GM15510 (cell line): ENCODE data around the gene DESI1.
A peak's percentile ranks its signal among the peaks of the same experiment; 100 is the strongest.

Experiments
- POLR2A ChIP-seq: IDR thresholded peaks from 3 replicates; pipeline ENCODE4 v1.6.1; 2011; ENCODE audit warnings: borderline replicate concordance; ENCODE audit not compliant: insufficient read length; ENCODE audit errors: extremely low read depth

Gene DESI1

DNA sequence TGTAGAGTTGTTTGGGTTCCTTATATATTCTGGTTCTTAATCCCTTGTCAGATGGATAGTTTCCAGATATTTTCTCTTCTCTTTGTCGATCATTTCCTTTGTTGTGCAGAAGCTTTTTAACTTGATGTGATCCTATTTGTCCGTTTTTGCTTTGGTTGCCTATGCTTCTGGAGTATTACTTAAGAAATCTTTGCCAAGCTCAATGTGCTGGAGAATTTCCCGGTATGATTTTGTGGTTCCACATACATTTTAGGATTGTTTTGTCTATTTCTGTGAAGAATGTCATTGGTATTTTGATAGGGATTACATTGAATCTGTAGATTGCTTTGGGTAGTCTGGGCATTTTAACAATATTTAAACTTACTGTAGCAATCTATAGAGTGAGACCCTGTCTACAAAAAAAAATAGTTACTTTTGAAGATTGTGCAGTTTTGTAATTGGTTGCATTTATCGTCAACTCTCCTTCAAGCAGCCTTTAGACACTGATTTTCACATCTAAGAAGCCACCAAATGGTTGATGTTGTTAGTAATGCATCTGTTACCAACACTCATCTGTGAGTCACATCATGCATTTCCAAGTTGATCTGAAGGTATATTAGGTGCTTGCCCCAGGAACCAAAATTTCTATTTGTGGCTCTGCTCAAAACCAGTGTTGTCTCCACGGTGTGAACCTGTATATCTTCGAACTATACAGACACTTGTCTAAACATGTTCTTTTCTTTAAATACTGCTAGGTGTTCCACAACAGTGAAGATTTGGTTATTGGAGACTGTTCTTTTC lies 21.7 kb upstream of the DESI1 start:
- no peak for TF ChIP-seq POLR2A

DNA sequence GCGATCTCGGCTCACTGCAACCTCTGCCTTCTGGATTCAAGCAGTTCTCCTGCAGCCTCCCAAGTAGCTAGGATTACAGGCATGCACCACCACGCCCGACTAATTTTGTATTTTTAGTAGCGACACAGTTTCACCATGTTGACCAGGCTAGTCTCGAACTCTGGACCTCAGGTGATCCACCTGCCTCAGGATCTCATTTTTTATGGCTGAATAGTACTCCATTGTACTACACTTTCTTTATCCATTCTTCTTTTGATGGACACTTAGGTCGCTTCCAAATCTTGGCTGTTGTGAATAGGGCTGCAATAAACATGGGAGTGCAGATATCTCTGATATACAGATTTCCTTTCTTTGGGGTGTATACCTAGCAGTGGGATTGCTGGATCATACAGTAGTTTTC lies 21.0 kb upstream of the DESI1 start:
- TF ChIP-seq POLR2A = no peak

DNA sequence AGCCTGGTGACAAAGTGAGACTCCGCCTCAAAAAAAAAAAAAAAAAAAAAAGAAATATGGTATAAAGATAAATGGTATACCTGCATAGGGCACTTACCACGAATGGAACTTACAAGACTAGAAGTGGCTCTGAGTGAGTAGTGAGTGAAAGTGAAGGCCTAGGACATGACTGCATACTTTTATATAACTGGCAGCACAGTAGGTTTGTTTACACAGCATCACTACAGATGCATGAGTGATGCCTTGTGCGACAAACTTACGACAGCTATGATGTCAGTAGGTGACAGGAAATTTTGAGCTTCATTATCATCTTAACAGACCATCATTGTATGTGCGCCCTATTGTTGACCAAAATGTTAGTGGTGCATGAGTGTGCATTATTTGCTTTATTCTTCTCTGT lies 17.9 kb upstream of the DESI1 start:
- TF ChIP-seq POLR2A = no peak

DNA sequence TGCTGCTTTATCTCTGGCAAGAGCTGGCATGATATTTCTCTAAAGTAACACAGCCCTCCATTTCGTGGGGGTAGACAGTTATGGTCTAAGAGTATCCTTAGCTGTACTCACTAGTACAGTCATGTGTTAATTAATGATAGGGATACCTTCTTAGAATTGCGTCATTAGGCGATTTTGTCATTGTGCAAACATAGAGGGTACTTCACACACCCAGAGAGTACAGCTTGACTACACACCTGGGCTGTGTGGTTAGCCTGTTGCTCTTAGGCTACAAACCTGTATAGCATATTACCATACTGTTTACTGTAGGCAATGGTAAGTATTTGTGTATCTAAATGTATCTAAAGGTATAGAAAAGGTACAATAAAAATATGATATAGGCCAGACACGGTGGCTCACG lies 17.3 kb upstream of the DESI1 start:
- TF ChIP-seq POLR2A = no peak

DNA sequence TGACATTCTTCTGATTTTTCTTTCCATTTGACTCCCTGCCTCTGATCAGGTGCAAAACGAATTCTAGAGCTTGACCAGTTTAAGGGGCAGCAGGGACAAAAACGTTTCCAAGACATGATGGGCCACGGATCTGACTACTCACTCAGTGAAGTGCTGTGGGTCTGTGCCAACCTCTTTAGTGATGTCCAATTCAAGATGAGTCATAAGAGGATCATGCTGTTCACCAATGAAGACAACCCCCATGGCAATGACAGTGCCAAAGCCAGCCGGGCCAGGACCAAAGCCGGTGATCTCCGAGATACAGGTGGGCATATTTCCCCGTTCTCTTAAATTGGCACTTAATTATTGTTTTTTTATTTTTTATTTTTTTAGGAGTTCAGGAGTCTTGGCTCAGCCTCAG lies 15.6 kb upstream of the DESI1 start:
- TF ChIP-seq POLR2A = no peak

DNA sequence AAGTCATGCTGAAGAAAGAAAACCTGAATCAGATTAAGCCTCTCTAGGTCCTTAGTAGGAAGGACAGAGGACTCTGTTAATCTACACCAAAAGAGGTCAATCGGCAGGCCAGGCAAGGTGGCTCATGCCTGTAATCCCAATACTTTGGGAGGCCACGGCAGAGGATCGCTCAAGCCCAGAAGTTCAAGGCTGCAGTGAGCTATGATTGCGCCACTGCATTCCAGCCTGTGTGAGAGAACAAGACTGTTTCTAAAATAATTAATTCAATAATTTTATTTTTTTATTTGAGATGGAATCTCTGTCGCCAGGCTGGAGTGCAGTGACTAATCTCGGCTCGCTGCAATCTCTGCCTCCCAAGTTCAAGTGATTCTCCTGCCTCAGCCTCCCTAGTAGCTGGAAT lies 4.7 kb upstream of the DESI1 start:
- TF ChIP-seq POLR2A = no peak

DNA sequence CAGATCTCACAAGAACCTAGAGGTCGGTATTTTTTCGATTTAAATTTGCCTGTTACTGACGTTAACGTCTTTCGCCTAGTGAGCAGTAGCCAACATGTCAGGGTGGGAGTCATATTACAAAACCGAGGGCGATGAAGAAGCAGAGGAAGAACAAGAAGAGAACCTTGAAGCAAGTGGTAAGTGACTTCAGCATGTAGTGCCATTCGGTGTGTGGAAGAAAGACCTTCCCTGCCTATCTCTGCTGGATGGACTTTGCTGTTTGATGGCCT lies 1.0 kb upstream of the DESI1 start:
- no peak for TF ChIP-seq POLR2A

DNA sequence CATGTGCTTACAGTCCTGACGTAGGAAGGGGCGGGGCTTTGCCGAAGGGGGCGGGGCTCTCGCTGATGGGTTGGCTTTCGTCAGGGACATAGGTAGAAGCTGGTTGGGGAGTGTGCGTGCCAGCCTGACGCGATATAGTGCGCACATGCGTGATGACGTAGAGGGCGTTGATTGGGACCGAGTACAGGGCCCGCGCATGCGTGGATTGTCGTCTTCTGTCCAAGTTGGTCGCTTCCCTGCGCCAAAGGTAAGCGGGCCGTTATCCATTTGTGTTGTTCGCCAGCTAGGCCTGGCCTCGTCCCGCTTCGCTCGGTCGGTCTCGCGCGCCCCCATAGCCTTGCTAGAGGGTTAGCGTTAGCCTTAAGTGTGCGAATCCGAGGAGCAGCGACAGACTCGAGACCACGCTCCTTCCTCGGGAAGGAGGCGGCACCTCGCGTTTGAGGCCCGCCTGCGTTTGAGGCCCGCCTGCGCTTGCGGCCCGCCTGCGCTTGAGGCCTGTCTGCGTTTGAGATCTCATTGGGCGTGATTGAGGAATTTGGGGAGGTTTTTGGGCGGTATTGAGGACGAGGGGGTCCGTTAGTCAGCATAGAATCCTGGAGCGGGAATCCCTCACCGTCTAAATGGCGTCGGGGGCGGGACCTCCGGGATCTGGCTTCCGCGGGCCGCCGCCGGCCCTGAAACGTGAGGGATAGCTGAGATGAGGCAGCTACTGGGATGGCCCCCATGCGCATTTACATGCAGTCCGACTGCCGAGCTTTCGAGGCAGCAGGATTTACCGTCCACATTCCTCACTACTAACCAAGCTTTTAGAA lies 462 bp upstream of the DESI1 start, which contains the start of gene XRCC6:
XRCC6 (plus strand) TSS at position 197 of the 812 bp plus-strand sequence. CDS start 710 bp downstream, outside the sequence.
- peak; percentile 72 for TF ChIP-seq POLR2A

DNA sequence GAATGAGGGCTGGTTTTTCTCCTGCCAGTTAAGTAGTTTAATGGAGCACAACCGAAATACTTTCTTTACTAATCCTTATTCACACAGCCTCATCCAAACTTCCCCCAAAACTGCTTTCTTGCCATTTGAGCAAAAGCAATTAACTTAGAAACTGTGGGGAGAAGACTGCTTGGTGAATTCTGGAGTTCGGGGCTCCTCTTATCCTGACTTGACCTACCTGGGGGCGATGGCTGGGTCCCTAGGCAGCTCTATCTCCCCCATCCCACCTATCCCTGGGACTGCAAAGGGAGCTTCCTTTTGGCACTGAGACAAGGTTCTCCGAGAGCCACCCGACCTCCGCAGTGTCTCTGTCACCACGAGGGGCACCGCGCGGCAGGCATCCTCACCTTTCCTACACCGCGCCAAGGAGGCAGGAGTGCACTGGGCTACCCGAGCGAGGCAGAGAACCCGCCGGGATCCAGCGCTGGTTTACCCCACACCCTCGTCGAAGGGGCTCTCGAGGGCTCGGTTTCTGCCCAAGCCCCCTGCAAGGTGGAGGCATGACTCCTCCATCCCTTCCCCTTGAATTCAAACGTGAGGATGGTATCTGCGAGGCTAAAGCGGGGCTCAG lies 759 bp downstream of the DESI1 start:
- TF ChIP-seq POLR2A = no peak

DNA sequence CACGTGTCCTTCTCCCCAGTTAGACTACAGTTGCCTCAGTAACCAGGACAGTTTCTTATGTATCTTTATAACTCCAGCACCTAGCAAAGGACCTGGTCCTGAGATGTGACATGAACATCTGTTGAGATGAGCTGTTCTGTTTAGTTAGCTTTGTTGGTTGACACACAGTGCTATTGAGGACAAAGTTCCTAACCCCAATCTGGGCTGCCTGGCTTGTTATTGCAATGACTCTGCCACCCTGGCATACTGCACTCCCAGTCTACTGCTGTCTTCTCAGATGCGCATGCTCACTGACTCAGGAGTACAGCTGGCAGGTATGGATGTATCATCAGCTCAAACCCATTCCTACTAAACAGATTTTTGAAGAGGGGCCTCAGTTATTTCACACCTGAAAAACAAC lies 7.4 kb downstream of the DESI1 start:
- TF ChIP-seq POLR2A = no peak

DNA sequence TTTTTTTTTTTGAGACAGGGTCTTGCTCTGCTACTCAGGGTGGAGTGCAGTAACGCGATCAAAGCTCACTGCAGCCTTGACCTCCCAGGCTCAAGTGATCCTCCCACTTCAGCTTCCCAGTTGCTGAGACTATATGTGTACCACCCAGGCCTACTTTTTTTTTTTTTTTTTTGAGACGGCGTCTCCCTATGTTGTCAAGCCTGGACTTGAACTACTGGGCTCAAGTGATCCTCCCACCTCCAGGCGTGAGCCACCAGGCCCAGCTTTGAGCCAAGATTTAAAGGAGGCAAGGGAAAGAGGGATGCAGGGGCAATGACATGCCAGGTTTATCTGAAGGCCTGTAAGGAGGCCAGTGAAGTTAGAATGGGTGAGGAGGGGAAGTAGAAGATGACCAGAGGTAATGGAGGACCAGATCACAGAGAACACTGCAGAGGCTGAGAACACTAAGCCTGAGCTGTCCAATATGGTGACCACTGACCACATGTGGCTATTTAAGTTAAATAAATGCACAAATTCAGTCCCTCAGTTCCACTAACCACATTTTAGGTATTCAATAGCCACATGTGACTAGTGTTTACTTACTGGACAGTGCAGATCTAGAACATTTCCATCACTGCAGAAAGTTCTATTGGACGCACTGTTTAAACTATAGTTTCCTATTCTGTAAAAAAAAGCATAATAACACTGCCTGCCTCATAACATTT lies 8.1 kb downstream of the DESI1 start:
- TF ChIP-seq POLR2A = no peak

DNA sequence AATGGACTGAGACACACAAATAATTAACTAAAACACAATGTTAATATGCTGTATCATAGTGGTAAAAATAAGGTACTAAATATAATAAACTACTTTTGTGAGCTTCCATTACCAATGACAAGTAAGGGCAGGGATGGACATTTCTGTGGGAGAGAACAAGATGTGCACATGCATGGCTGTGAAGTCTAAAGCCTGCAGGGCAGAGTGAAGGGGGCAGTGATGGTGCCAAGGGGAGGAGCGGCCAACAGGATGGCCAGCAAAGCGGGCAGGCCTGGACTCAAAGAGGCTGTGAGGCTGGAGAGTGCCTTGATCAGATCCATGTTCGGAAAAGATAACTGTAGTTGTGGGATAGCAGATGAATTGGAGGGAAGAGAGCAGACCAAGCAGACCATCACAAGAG lies 12.5 kb downstream of the DESI1 start:
- no peak for TF ChIP-seq POLR2A

DNA sequence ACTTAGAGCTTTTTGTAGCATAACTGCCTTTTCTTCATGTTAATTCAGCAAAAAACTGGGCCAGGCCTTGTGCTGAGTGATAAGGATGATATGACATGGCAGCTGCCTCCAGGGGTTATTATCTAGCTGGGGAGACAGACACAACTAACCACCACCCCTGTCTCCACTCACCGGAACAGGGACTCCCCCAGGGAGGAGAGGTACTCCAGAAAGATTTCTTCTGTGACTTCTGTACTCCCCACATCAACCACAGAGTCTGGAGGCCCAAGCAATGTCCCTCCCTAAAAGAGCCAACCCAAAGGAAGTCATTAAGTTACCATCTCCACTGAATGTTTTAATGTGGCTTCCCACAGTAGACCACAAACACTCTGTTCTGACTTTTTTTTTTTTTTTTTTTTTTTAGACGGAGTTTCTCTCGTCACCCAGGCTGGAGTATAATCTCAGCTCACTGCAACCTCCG lies 16.9 kb downstream of the DESI1 start:
- no peak for TF ChIP-seq POLR2A

DNA sequence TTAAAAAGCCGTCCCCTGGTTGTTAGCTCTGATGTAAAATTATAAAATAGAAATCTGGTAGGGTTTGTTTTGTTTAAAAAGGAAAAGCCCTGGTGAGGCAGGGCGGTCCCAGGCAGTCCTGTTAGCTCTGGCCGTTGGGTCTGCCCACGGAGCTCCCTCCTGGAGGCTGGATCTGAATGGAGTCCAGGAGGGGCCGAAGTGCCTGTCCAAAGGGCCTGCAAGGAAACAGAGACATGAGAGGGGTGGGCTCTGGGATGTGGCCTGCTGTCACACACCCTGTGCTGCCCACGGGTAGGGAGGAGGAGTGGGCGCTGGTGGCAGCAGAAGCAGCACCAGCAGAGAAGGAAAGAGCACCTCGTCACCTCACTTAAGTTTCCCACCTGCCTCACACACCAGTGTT lies 19.9 kb downstream of the DESI1 start:
- TF ChIP-seq POLR2A = no peak
